Measurements from ENCODE around the gene SH3BGRL3. TPM values are rescaled to one million over a fixed set of nuclear protein-coding genes. Genes with fewer than 3 reads are reported as not detected.
"Not testable (repeated sequence)": the region's sequence is repeated elsewhere in the genome, so short reads cannot be mapped to it uniquely, and the experiment has no call there.

SH3BGRL3 gene
- total RNA-seq, 1 experiment from 2014 or later: 30.7 TPM

GRCh38 chr1:26287033-26287711 is 7.3 kb downstream of the SH3BGRL3 start:
- in situ Hi-C loops (cut with HindIII; ENCODE audit: low pct_unique_long_range_greater_than_20kb, low sequenced_read_pairs): no loop called here
- no peak for DNase-seq (ENCODE audit: low read depth, low spot score)

DNA sequence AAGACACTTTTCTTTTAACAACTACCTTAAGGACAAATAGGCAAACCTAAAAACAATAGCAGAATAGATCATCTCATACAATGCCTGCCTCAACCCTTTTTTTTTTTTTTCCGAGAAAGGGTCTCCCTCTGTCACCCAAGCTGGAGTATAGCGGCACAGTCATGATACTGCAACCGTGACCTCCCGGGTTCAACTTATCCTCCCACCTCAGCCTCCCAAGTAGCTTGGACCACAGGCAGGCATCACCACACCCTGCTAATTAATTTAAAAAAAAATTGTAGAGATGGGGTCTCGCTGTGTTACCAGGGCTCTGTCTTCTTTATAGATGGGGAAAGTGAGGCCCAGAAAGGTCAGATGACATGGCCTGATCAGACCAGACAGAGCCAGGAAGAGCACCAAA is 7.9 kb downstream of the SH3BGRL3 start:
- DNase-seq (ENCODE audit: low read depth, low spot score): no peak
- in situ Hi-C loops (cut with HindIII; ENCODE audit: low pct_unique_long_range_greater_than_20kb, low sequenced_read_pairs): no loop called here

DNA sequence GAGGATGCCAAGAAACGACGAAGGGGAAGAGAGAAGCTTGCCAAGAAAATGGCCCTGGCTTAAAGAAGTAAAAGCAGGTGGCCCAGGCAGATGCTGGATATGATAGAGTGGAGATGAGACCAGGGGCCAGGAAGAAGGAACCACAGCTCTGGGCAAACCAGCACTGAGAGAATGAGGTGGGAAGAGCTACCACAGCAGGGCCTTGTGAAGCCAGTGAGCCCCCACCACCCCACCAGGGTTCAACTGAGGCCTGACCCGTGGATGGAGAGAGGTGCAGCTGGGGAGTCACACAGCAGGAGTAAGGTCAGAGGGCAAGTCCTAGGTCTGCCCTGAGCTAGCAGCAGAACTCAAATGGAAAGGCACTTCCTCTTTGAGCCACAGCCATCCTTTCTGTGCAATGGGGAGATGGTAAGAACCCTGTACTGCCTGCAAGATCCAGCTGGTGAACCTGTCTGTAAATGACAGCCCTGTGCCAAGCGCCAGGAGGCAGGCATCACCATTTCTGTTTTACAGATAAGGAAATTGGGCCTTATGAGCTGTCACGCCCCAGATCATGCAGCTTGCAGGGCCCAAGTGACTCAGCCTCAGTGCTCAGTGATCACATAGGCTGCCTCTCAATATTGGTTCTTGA is 8.5 kb downstream of the SH3BGRL3 start:
- in situ Hi-C loops (cut with HindIII; ENCODE audit: low pct_unique_long_range_greater_than_20kb, low sequenced_read_pairs): no loop called here
- DNase-seq (ENCODE audit: low read depth, low spot score): no peak

DNA sequence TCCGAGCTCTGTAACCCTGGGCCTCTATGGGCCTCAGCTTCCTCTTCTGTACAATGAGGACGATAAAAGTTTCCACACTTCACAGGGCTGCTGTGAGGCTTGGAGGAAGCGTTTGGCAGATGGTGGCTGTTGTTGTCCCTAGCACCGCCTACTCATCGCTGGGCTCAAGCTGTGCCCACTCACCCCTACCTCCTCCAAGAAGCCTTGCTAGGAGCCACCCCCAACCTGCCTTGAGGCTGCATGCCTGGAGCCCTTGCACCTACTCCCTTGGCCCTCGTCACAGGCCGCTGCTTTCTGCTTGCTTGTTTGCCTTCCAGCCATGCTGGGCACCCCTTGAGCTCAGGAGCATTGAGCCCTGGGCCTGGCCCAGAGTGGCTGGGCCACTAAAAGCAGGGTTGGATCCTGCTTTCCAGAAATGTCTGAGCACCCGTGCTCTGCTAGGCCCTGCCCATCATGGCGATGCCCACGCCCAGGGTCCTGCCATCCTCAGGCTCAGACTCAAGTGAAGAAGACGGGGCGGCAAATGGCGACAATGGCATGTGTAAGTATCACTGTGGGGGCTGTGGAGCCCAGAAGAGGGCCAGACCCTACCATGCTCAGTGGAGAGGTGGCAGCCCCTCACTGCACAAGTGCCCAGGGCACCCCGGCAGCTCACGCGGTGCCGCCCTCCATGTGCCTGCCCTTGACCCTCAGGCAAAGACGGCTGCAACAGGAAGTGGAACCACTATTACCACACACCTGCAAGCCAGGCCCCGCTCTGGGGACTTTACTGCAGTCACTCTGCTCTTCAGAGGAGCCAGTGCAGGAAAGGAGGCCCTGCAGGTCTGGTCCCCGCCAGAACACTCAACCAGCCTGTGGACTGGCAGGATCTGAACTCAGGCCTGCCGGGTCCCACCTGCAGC is 9.5 kb downstream of the SH3BGRL3 start:
- DNase-seq (ENCODE audit: low read depth, low spot score): no peak
- in situ Hi-C loops (cut with HindIII; ENCODE audit: low pct_unique_long_range_greater_than_20kb, low sequenced_read_pairs): no loop called here

DNA sequence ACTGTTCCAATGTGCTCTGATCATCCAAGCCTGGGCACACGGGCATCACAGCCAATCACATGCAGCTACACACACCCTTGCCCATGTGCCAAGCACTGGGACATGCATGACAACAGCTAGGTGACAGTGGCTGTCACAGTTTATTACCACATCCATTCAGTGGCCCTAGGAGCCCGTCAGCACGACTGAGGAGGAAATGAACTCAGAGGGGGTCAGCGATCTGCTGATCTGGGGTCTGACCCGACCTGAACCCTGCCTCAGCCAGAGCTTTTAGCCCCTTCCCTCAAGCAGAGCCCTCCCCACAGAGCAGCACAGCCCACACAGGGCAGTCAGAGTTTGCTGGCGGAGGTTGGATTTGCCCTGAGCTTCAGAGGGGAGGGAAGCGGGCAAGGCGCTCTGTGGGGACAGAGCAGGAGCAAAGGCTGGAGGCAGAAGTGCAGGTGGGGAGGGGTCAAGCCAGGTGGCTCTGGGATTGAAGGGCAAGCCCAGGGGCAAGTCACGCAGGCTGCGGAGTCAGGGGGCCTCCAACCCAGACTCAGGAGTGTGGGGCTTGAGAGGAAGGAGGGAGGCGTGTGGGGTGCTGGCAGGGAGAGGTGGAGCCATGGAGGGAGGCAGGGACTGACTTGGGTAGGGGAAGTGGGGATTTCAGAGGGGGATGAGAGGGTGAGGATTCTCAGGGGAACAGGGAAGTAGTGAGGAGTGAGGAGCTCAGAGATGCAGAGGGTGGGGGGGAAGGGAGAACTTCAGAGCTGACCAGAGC is 10.4 kb downstream of the SH3BGRL3 start:
- in situ Hi-C loops (cut with HindIII; ENCODE audit: low pct_unique_long_range_greater_than_20kb, low sequenced_read_pairs): no loop called here
- no peak for DNase-seq (ENCODE audit: low read depth, low spot score)

DNA sequence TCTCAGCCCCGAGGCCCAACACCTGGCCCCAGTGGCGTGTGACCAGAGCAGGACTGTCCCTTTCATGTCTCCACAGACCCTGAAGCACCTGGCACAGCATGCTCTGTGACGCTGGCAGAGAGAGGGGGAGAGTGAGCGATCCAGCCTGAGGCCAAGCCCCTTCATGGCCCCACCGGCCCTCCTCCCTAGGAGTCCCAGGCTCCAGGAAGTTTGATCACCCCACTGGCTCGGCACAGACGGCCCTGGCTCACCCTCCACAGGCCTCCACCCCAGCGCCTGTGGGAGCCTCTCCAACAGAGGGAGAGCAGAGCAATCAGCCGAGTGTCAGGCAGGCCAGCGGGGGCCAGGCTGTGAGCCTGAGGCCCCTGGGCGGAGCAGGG is 11.0 kb downstream of the SH3BGRL3 start:
- no peak for DNase-seq (ENCODE audit: low read depth, low spot score)
- in situ Hi-C loops (cut with HindIII; ENCODE audit: low pct_unique_long_range_greater_than_20kb, low sequenced_read_pairs): no loop called here

- in situ Hi-C loops (cut with HindIII; ENCODE audit: low pct_unique_long_range_greater_than_20kb, low sequenced_read_pairs): no loop called here
- DNase-seq (ENCODE audit: low read depth, low spot score): no peak
Measured at GRCh38 chr1:26291433-26291832, 11.5 kb downstream of the SH3BGRL3 start.

DNA sequence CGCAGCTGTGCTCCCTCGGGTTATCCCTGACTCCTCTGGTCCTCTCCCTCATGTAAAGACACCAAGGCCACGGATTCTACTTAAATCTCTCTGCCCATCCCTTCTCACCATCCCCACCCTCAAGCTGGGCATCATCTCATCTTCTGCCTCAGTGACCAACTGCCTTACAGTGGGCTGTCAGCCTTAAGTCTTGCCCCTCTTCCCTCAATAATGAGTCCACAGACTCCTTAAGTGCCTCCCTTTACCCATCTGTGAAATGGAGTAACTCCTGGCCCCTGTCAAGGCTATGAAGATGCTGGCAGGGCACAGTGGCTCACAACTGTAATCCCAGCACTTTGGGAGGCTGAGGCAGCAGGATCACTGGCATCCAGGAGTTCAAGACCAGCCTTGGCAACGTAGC is 12.1 kb downstream of the SH3BGRL3 start:
- DNase-seq (ENCODE audit: low read depth, low spot score): no peak
- in situ Hi-C loops (cut with HindIII; ENCODE audit: low pct_unique_long_range_greater_than_20kb, low sequenced_read_pairs): no loop called here

GRCh38 chr1:26292735-26293134 is 12.8 kb downstream of the SH3BGRL3 start:
- in situ Hi-C loops (cut with HindIII; ENCODE audit: low pct_unique_long_range_greater_than_20kb, low sequenced_read_pairs); DNase-seq (ENCODE audit: low read depth, low spot score): not testable (repeated sequence)

DNA sequence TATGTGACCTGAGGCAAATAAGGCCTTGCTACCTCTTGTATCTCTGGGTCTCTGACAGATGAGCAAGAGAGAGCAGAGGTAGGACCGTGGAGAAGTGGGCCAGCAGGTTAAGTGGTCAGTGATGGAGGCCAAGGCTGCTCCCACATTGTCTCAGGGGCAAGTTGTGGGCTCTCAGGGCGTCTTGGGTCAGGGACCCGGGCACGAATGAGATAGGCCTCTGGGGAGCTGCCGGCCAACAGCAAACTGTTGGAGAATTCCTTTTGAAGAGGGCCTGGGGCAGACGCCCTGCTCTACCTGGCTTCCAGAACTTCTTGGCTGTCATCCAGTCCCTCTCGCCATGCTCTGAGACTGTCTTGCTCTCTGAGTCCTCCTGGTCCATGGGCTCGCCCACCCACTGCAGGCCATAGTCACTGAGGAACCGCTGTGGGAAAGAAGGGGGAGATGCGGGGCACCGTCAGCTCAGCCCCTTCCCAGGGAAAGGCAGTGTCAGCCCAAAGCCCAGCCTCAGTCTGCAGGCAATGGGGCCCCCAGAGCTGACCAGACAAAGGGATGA is 14.1 kb downstream of the SH3BGRL3 start:
- in situ Hi-C loops (cut with HindIII; ENCODE audit: low pct_unique_long_range_greater_than_20kb, low sequenced_read_pairs): no loop called here
- no peak for DNase-seq (ENCODE audit: low read depth, low spot score)

DNA sequence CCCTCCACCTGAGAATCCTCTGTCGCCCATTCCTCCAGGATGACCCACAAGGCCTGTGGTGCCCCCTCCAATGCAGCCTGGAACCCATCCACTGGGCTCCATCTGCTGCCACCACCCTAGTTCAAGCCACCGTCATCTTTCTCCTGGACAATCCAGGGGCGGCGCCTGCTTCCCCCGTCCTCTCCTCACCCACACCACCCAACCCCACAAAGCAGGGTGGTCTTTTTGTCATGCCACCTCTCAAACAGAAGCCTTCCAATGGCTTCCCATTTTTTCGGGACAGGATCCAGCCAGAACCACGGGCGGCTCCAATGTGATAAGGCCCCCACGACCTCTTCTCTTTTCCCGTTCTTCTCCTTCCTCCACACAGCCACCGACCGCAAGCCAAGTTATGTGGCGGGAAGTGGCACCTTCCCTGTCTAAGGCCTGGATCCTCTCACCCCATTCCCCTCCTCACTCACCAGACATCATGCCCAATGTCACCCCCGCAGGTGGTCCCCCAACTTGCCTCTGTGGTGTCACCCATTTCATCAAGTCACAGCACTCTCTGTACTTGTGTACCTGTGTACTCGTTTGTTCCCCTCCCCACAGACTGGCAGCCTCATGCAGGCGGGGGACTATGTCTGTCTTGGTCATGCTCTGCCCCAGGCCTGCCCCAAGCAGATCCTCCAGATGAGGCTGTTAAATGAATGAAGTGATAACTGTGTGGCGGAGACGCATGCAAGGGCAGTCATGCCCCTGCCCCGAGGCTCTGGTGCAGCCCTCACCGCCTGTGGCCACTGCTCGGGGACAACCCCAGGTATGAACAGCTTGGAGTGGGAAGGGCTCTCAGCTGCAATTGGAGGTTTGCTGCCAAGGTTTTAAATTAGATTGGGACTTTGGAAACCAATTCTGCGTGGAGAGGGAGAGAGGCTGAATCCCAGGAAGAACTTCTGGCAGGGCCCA is 15.6 kb downstream of the SH3BGRL3 start:
- in situ Hi-C loops (cut with HindIII; ENCODE audit: low pct_unique_long_range_greater_than_20kb, low sequenced_read_pairs): no loop called here
- no peak for DNase-seq (ENCODE audit: low read depth, low spot score)

DNA sequence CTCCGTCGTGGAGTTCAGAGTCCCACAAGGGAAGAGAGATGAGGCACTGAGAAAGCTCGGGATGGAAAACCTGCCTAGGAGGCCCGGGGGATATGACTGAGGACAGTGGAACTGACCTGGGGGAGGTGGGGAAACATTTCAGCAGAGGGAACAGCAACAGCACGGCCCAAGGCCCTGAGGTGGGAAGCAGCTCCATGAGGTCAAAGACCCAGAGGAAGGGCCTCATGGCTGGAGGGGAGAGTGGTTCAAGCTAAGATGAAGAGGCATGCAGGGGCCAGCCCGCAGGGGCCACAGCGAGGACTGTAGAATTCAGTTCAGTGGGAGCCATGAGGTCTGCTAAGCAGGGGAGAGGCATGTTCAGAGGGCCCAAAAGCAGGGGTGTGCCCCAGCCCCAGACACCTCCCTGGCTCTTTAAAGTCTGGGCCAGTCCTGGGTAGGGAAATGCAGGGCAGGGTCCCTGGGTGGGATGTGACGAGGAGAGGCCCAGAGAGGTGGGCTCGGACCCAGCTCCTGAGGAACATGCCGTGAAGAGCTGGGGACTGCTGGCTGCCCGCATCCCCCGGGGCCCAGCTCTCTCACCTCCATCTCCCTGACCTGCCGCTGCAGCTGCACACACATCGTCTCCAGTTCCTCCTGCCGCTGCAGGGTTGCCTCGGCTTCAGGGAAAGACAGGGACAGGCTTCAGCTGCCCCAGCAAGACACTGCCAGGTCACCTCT is 16.6 kb downstream of the SH3BGRL3 start:
- DNase-seq (ENCODE audit: low read depth, low spot score): no peak
- in situ Hi-C loops (cut with HindIII; ENCODE audit: low pct_unique_long_range_greater_than_20kb, low sequenced_read_pairs): no loop called here

DNA sequence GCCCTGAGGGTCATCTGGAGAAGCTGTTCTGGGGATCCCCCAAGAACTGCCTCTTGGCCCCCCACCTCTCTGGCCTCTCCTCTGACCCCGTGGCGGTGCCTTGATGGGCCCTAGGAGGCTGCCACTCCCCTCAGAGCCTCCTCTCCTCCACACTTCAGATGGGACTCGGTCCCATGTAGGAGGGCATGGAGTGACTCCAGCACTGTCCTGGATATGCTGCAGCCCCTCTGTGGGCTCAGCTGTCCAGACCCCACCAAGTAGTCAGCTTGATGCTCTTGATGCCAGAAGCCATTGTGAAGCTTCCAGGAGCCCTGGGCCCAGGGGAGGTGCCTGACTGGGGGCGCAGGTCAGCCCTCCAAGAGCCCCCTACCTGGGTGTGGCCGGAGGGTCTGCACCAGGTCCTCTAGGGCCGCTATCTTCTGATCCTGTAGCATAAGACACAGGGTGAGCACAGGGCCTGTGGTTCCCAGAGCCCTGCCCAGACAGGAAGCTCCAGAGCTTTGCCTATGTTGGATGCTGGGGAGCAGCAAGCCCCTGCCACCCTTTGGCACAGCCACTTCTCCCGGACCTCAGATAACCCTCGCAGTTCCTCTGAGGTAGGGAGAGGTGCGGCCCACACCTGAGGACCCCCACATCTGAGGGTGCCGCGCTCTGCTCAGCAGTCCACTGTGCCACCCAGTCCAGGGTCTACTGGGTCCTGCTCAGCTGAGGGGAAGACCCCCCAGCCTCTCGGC is 17.3 kb downstream of the SH3BGRL3 start:
- in situ Hi-C loops (cut with HindIII; ENCODE audit: low pct_unique_long_range_greater_than_20kb, low sequenced_read_pairs): no loop called here
- no peak for DNase-seq (ENCODE audit: low read depth, low spot score)

DNA sequence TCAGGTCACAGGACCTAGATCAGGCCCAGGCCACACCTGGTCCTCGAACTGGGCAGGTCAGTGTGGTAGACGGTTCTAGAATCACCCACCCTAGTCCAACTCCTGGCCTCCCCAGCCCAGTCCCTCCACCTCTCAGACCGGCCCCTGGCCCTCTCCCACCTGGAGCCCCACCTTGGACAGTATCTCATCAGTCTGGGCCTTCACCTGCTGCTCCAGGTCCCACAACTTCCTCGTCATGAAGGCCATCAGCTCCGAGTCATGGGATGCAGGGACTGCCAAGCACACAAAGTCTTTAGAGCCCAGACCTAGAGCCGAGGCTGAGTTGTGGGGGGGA is 17.9 kb downstream of the SH3BGRL3 start:
- no peak for DNase-seq (ENCODE audit: low read depth, low spot score)
- in situ Hi-C loops (cut with HindIII; ENCODE audit: low pct_unique_long_range_greater_than_20kb, low sequenced_read_pairs): no loop called here

GRCh38 chr1:26300578-26301275 is 20.8 kb downstream of the SH3BGRL3 start:
- in situ Hi-C loops (cut with HindIII; ENCODE audit: low pct_unique_long_range_greater_than_20kb, low sequenced_read_pairs): no loop called here
- DNase-seq (ENCODE audit: low read depth, low spot score): no peak
